GM19193 (cell line): ENCODE data around the gene HMGXB3.
A peak's percentile ranks its signal among the peaks of the same experiment; 100 is the strongest.

Experiments
- POLR2A ChIP-seq: IDR thresholded peaks from 4 replicates; pipeline ENCODE4 v1.6.1; 2011; ENCODE audit not compliant: insufficient read depth, insufficient read length; ENCODE audit errors: extremely low read depth

The HMGXB3 gene

DNA sequence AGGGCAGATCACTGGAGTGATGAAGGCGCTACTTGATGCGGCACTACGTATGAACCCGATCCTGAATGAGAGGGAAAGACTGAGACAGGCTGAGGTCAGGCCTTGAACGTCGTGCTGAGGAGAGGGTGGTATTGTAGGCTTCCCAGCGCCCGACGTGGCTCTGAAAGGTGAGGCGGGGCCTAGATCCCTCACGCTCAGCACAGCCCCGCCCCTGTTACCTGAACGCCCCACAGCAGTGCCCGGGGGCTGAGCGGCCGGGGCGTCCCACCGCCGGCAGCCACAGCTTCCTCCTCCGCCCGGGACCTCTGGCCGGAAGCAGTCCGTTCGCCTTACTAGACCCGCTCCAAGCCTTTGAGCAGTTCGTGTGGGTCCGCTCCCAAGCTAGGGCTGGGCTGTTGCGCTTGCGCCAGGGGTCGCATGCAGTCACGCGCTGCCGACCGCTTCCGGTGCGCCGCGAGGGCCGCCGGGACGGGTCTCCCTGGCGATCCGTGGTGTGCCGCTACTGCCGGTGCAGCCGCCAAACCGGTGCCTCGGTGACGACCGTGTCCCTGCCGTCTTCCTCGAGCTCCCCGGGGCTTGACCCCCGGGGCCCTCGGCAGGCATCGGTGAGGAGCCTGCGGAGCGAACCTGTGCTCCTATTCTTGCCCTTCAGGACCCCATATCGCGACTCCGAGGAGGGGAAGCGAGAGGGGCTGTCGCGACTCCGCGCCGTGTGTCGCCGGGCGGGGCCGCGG lies at the start of gene HMGXB3, which contains the start of gene TIGD6:
HMGXB3 (plus strand) TSS at position 484 of the 734 bp plus-strand sequence. CDS start 4,114 bp downstream, outside the sequence.
TIGD6 (minus strand) TSS at position 399 of the 734 bp plus-strand sequence. CDS start 4,306 bp downstream, outside the sequence.
- TF ChIP-seq POLR2A, result peak; percentile 98

- no peak for TF ChIP-seq POLR2A
These were observed 49.3 kb upstream of the HMGXB3 start for GRCh38 chr5:149951138-149951749.

GRCh38 chr5:149953436-149954121 lies 47.0 kb upstream of the HMGXB3 start:
- no peak for TF ChIP-seq POLR2A

GRCh38 chr5:149954798-149955197 lies 45.7 kb upstream of the HMGXB3 start:
- no peak for TF ChIP-seq POLR2A

- TF ChIP-seq POLR2A, result no peak
These were observed 43.9 kb upstream of the HMGXB3 start for GRCh38 chr5:149956685-149957084.

GRCh38 chr5:149957855-149958254 lies 42.7 kb upstream of the HMGXB3 start:
- no peak for TF ChIP-seq POLR2A

GRCh38 chr5:149959406-149960236 lies 40.9 kb upstream of the HMGXB3 start:
- no peak for TF ChIP-seq POLR2A

- peak; percentile 95 for TF ChIP-seq POLR2A
These were observed 40.0 kb upstream of the HMGXB3 start, which contains the start of gene SLC26A2 for GRCh38 chr5:149960272-149961185. Gene SLC26A2 (plus strand): TSS chr5:149960758. CDS start chr5:149977653, 16,895 bp downstream.

DNA sequence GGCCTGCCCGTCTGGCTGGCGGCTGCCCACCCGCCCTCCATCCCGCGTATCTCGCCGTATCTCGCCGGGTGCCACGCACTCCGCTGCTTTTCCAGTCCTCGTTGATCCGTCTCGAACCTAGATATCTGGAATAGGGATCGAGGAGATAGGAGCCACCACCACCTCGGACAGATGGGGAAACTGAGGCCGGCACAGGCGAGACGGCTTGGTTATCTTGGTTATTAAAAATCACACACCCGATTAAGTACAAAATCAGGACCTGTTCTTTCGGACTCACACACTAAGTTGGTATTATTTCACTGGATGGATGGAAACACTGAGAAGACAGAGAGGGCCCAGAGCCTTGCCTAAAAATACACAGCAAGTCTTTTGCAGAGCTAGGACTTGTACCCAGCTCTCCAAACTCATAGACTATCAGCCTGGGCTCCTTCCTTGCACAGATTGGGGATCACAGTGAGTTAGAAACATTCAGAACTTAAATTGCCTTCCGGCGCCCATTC lies 39.3 kb upstream of the HMGXB3 start:
- TF ChIP-seq POLR2A, result no peak

- no peak for TF ChIP-seq POLR2A
These were observed 38.6 kb upstream of the HMGXB3 start for GRCh38 chr5:149961957-149962409.

DNA sequence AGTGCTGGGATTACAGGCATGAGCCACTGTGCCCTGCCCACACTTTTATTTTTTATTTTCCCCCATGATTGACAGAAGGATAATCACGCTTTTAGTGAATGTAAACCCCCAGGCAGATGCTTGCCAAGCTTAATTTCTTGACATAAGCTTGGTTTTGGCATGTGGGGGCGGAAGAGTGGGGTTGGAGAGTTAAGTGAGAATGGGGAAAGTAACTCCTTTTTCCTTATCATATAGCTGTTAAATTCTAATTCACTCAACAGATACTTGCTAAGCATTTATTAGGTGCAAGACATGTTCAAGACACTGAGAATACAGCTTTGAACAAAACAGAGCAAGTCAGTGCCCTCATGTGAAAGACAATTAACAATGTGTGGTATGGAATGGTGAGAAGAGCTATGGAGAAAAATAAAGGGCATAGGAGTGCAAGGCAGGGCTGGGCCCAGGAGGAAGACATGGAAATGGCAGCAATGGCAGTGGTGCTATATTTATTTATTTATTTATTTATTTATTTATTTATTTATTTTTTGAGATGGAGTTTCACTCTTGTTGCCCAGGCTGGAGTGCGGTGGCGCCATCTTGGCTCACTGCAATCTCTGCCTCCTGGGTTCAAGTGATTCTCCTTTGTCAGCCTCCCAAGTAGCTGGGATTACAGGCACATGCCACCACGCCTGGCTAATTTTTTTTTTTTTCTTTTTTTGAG lies 37.8 kb upstream of the HMGXB3 start:
- TF ChIP-seq POLR2A, result no peak

DNA sequence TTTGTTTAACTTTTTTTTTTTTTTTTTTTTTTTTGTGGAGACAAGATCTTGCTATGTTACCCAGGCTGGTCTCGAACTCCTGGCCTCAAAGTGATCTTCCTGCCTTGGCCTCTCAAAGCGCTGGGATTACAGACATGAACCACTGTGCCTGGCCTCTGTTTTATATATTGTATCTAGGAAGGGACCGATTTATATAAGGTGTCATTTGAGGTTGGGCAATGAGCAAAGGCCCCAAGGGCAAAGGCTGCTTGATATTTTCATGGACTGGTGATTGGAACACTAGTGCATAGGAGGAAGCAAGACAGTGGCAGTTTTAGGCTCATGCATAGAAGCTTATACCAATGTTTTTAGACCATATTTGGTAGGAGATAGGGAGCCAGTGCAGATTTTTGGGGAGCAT lies 36.8 kb upstream of the HMGXB3 start:
- TF ChIP-seq POLR2A, result no peak

- no peak for TF ChIP-seq POLR2A
These were observed 33.6 kb upstream of the HMGXB3 start for GRCh38 chr5:149966946-149967345.
